ENCODE measurements around the gene SIL1. TPM values are rescaled to one million over a fixed set of nuclear protein-coding genes. Genes with fewer than 3 reads are reported as not detected.

The SIL1 gene
- polyA plus RNA-seq, 1 donor (not counting 4 experiments of a cell fraction or from before 2014, with no cell fraction given), result 45.4 TPM

DNA sequence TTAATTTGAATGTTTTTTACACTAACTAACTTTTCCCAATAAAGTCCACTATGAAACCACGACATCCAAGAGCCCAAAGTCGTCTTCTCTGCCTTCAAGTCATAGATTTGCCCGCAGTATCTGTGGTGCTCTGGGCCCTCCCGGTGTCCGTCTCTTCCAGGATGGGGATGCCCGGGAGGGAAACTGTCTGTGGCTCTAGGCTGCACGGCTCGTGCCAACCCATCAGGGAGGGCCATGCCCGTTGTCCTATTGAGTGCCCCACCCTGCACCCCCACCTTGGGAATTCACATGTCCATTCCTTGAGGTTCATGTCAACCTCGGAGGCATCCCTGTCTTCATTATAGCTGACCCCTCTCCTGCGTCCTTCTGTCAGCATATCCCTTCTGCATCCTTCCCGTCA lies 263.2 kb downstream of the SIL1 start:
- Histone ChIP-seq H3K27me3 (ENCODE audit: control insufficient read depth, extremely low read depth, insufficient read depth, low read length) (no peaks in the 10 kb centered on the region), H3K27ac (ENCODE audit: control insufficient read depth, insufficient read depth, low read length) (no peak overlapping the region), H4K20me1 (ENCODE audit: control insufficient read depth, extremely low read depth, insufficient read depth, low read length) (no peaks in the 10 kb centered on the region), H3K4me2 (ENCODE audit: control insufficient read depth, extremely low read depth, insufficient read depth, low read depth, low read length) (no peak overlapping the region), H3K9me3 (ENCODE audit: control insufficient read depth, low read depth, low read length) (no peaks in the 10 kb centered on the region), H3K36me3 (ENCODE audit: control insufficient read depth in 2 of 2, extremely low read depth in 1 of 2, insufficient read depth in 2 of 2, low read length in 2 of 2) (peaks cover 31 to 38% of the 10 kb centered on the region in 2 experiments), H2AFZ (ENCODE audit: control insufficient read depth, low read length) (no peak overlapping the region), H3K9me1 (ENCODE audit: control insufficient read depth, extremely low read depth, insufficient read depth, low read length) (no peaks in the 10 kb centered on the region), H3K4me1 (ENCODE audit: control insufficient read depth, extremely low read depth, insufficient read depth, low read length) (no peaks in the 10 kb centered on the region), H3K4me3 (ENCODE audit: control insufficient read depth in 2 of 3, extremely low read depth in 1 of 3, insufficient read depth in 2 of 3, low read depth in 1 of 3, low read length in 3 of 3) (no peak overlapping the region), H3K9ac (ENCODE audit: control insufficient read depth, extremely low read depth, insufficient read depth, low read length) (no peak overlapping the region), H3K79me2 (ENCODE audit: control insufficient read depth, insufficient read depth, low read length) (no peaks in the 10 kb centered on the region)
- dilution Hi-C loops (cut with MboI; ENCODE audit: extremely low pct_ligation_motif_present, low sequenced_read_pairs), result no loop called here
- DNase-seq (ENCODE audit: low read depth, low spot score) (no peak), FAIRE-seq (no peak)
- no peak for TF ChIP-seq EZH2 (IDR thresholded peaks at IDR 0.05; ENCODE audit: low read length)
- TF ChIP-seq, protein P1, sequence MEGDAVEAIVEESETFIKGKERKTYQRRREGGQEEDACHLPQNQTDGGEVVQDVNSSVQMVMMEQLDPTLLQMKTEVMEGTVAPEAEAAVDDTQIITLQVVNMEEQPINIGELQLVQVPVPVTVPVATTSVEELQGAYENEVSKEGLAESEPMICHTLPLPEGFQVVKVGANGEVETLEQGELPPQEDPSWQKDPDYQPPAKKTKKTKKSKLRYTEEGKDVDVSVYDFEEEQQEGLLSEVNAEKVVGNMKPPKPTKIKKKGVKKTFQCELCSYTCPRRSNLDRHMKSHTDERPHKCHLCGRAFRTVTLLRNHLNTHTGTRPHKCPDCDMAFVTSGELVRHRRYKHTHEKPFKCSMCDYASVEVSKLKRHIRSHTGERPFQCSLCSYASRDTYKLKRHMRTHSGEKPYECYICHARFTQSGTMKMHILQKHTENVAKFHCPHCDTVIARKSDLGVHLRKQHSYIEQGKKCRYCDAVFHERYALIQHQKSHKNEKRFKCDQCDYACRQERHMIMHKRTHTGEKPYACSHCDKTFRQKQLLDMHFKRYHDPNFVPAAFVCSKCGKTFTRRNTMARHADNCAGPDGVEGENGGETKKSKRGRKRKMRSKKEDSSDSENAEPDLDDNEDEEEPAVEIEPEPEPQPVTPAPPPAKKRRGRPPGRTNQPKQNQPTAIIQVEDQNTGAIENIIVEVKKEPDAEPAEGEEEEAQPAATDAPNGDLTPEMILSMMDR (optimal IDR thresholded peaks at IDR 0.05 in 1 of 3, IDR thresholded peaks at IDR 0.05 in 1 of 3, conservative IDR thresholded peaks at IDR 0.05 in 1 of 3; ENCODE audit: extremely low read depth in 1 of 3, insufficient read depth in 2 of 3, low read length in 3 of 3), result no peak

DNA sequence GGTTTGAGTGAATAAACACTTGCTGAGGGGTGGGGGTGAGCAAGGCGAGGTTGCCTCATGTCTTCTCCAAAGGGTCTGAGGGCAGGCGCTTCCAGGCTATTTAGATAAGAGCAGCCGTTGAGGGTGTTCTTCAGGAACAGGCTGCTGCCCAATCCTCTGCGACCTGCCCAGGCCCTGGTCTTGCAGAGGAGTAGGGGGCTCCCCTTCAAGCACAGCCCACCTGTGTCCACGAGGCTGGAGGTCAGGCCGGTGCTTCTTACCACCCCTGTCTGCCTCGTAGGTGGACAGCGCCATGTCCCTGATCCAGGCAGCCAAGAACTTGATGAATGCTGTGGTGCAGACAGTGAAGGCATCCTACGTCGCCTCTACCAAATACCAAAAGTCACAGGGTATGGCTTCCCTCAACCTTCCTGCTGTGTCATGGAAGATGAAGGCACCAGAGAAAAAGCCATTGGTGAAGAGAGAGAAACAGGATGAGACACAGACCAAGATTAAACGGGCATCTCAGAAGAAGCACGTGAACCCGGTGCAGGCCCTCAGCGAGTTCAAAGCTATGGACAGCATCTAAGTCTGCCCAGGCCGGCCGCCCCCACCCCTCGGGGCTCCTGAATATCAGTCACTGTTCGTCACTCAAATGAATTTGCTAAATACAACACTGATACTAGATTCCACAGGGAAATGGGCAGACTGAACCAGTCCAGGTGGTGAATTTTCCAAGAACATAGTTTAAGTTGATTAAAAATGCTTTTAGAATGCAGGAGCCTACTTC lies 264.5 kb downstream of the SIL1 start:
- H3K4me3 ChIP-seq (ENCODE audit: control insufficient read depth in 2 of 3, extremely low read depth in 1 of 3, insufficient read depth in 2 of 3, low read depth in 1 of 3, low read length in 3 of 3), result no peak overlapping the region
- no peak overlapping the region for H3K27ac ChIP-seq (ENCODE audit: control insufficient read depth, insufficient read depth, low read length)
- no peak overlapping the region for H3K9ac ChIP-seq (ENCODE audit: control insufficient read depth, extremely low read depth, insufficient read depth, low read length)
- no peaks in the 10 kb centered on the region for H3K4me1 ChIP-seq (ENCODE audit: control insufficient read depth, extremely low read depth, insufficient read depth, low read length)
- no peaks in the 10 kb centered on the region for H4K20me1 ChIP-seq (ENCODE audit: control insufficient read depth, extremely low read depth, insufficient read depth, low read length)
- no peak overlapping the region for H3K4me2 ChIP-seq (ENCODE audit: control insufficient read depth, extremely low read depth, insufficient read depth, low read depth, low read length)
- FAIRE-seq (no peak), DNase-seq (ENCODE audit: low read depth, low spot score) (no peak)
- no peak for TF ChIP-seq EZH2 (IDR thresholded peaks at IDR 0.05; ENCODE audit: low read length)
- TF ChIP-seq, protein P1 (optimal IDR thresholded peaks at IDR 0.05 in 1 of 3, IDR thresholded peaks at IDR 0.05 in 1 of 3, conservative IDR thresholded peaks at IDR 0.05 in 1 of 3; ENCODE audit: extremely low read depth in 1 of 3, insufficient read depth in 2 of 3, low read length in 3 of 3), result no peak
- no peak overlapping the region for H2AFZ ChIP-seq (ENCODE audit: control insufficient read depth, low read length)
- no peaks in the 10 kb centered on the region for H3K79me2 ChIP-seq (ENCODE audit: control insufficient read depth, insufficient read depth, low read length)
- dilution Hi-C loops (cut with MboI; ENCODE audit: extremely low pct_ligation_motif_present, low sequenced_read_pairs), result no loop called here
- H3K36me3 ChIP-seq (ENCODE audit: control insufficient read depth in 2 of 2, extremely low read depth in 1 of 2, insufficient read depth in 2 of 2, low read length in 2 of 2), result peaks cover 38 to 48% of the 10 kb centered on the region in 2 experiments
- no peaks in the 10 kb centered on the region for H3K27me3 ChIP-seq (ENCODE audit: control insufficient read depth, extremely low read depth, insufficient read depth, low read length)
- no peaks in the 10 kb centered on the region for H3K9me1 ChIP-seq (ENCODE audit: control insufficient read depth, extremely low read depth, insufficient read depth, low read length)
- H3K9me3 ChIP-seq (ENCODE audit: control insufficient read depth, low read depth, low read length), result no peaks in the 10 kb centered on the region
